ENCODE data around the gene TNP1.
A peak's percentile ranks its signal among the peaks of the same experiment; 100 is the strongest.

TNP1 gene

DNA sequence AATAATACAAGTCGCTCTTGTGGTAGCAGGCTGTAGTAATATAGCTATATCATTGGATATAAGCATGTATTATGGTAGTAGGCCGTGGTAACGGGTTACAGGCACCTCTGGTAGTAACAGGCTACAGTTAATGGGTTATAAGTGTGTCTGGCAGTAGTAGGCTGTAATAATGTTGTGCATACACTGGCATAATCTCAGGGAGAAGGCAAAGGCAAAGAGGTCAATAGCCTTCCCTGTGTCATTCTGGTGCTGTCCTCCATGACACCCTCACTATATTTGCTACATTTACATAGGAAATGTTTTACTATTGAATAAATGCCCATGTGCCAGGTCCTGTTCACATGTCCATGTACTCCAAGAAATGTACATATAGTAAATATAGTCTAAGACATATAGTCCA is 12.8 kb upstream of the TNP1 start:
- DNase-seq = no peak

GRCh38 chr2:216872040-216872439 is 12.2 kb upstream of the TNP1 start:
- DNase-seq = no peak

GRCh38 chr2:216871333-216871934 is 11.6 kb upstream of the TNP1 start:
- DNase-seq = no peak

DNA sequence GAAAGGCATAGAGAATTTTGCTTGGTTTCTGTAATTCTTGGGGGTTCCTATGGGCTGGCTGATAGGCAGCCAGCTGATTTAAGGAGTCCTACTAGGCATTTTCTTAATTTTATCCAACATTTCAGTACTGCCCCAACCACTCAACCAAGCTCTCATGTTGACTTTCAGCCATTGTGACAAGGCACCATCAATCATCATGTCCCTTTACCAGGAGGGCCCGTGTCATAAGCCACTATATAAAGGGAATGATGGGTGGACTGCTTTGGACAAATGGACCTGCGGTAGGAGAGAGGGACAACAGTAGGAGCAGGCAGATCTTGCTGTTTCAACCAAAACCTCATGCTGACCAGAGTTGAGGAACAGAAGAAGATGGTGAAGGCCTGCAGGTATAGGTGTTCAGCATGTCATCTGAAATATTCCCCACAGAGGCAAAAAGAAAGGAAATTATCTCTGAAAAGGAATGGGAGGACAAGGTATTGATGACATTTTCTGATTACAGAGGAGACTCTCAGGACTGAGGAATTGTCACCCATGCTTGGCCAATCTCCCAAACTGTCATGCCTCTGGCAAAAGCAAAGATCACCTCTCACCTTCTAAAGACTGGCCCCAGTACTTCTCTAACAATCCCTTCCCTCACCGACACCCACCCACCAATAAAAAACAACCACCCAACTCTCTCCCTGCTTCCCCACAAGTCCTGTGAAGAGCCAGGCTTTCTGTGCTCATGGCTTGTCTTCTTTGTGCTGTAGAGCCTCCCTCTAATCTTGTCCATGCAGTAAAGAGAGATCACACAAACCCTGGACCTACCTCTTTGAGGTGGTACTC is 10.9 kb upstream of the TNP1 start:
- no peak for DNase-seq

- DNase-seq = no peak
These were observed 6.7 kb upstream of the TNP1 start for GRCh38 chr2:216866515-216867095.

DNA sequence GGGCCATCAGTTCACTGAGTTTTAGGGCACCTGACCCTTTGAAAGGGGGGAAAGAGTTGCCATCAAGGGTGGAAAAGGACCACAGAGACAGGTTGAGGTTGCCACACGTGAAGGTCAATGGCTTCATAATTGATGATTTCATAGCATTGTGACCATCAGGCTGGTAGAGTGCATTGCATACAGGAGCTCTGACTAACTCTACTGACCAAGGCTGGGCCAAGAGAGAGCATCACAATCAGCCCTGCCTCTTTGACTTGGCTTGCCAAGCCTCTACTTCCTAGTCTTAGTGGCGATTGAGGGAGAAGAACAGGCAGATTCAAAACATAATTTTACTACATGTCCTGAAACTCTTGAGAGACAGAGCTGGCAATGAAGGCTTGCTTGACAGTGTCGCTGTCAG is 5.8 kb upstream of the TNP1 start:
- no peak for DNase-seq

- no peak for DNase-seq
These were observed 4.1 kb upstream of the TNP1 start for GRCh38 chr2:216863946-216864345.

GRCh38 chr2:216862628-216863398 is 2.9 kb upstream of the TNP1 start:
- DNase-seq = no peak

GRCh38 chr2:216860426-216861137 is 718 bp upstream of the TNP1 start:
- DNase-seq = no peak

GRCh38 chr2:216858312-216858711 is 1.6 kb downstream of the TNP1 start:
- DNase-seq = no peak

DNA sequence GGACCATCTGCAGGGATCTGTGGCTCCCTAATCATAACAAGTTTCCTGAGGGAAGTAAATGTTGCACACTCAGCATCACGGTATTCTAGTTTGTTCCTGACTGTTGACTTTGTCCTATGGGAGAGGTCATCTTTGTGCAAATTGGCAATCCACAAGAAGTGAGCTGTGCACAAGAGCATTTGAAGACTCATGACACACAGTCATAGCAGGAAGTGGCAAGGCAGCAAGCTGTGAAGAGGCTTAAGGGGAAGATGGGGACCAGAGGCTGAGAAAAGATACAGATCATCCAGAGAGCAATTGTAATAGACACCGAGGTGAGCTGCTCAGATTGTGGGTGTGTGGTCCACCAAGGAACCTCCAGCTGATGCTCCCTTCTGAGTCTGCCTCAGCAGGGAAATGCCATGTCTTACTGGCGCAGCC is 2.7 kb downstream of the TNP1 start:
- DNase-seq = no peak

GRCh38 chr2:216856406-216857065 is 3.3 kb downstream of the TNP1 start:
- DNase-seq = no peak

DNA sequence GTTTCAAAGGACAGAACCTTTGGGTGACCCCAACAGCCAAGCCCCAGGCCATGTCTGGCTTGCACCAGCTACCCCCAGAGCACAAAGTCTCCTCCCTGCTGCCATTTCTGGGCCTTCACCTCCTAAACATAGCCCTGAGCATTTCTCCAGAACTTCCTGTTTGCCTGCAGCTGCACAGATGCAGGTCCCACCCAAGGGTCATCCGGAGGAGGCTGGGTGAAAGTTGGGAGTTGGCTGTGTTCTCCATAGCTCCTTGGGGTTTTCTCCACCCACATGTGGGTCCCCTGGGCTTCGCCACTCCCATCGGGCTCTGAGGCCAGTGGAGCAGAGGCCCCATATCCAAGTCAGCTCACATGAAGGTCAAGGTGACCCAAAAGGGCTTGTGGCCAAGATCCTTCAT is 4.3 kb downstream of the TNP1 start:
- DNase-seq = no peak

DNA sequence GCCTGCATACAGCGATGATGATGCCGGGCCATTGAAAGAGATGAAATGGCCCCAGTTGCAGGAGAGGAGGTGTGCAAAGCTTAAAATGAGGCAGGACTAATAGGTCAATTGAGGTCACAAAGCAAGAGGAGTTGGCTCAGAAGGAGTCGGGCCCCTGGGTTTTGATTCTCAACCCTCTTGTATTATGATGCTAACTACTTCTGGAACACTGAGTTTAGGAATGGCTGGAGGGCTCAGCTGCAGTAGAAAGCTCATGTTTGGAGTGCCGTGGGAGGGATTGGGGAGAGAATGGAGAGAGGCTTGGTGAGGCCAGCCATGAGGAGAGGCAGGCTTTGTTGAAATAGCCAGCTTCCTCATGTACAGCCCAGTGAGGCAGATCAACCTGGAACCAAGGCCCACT is 4.8 kb downstream of the TNP1 start:
- no peak for DNase-seq

DNA sequence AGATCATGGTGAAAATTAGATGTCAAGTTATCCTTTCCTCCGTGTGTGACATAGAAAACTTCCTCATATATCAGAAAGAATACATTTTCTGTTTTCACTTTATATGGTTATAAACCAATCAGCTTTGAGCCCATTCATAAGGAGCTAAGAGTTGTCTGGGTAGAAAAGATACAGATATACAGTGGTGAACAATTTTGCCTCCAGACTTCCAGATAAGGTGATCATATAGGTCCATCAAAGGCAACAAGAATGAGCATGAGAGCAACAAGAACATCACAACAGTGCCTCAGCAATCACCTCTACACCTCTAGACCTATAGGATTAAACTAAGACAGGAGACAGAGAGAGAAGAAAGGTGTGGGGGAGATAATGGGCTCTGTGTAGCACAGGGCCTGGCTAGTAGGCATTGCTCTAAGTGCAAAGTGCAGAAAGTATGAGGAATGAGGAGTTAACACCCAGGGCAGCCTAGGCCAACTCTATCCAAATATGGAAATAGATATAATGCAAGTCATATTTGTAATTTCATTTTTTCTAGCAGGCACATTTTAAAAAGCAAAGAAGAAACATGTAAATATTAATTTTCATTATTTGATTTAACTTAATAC is 8.3 kb downstream of the TNP1 start:
- no peak for DNase-seq

- DNase-seq = no peak
These were observed 9.1 kb downstream of the TNP1 start for GRCh38 chr2:216850665-216851322.

GRCh38 chr2:216849987-216850386 is 9.9 kb downstream of the TNP1 start:
- no peak for DNase-seq

DNA sequence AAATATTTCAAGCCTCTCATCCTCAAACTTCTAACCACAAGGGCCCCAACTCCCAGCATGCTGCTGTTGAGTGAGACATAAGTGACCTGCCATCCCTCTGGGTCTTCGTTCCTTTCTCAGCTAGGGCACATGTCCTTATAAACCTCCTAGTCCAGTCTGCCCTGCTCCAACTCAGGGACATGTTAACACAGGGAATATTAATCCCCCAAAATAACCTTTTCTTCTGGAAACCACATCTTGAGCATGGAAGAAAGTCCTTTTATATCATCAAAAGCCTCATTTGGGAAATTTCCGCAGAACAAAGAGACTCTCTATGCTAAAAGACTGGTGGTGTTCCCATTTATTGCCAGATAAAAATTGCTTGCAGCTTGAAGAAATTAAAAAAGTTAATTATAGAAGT is 14.4 kb downstream of the TNP1 start:
- DNase-seq = no peak

DNA sequence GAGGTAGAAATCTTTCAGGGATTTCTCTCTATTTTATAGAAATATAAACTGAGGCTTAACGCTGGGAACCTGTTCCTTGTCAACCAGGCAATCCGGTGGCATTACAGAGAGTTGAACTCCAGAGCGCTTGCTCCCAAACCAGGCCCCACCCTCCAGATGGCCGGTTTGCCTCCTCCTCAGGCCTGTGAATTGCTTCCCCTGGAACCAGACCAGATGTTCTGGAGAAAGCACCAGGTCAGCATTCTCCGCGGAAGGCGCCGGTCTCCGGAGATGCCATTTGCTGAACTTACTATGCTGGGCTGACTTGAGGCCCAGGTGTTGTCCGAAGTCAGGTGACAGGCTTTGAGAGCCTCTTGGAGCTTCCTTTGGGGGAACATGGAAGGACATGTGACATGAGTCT is 17.2 kb downstream of the TNP1 start:
- DNase-seq = peak; percentile 57

DNA sequence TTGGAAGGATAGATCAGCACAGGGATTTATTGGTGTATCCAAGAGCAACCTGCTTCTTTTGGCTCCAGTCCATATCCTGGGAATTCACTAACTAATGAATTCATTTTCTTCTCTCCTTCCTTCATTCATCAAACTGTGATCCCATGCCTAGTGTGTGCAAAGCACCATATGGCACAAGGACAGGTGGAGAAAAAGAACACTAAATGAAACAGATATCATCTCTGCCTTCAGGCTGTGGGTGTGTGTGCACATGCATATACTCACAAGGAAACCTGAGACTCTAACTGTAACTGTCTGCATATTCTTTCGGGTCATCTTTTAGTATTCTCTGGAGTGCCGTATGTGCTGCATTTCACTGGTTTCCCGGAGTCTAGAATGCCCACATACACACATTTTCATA is 20.2 kb downstream of the TNP1 start:
- DNase-seq = no peak

- no peak for DNase-seq
These were observed 21.7 kb downstream of the TNP1 start for GRCh38 chr2:216838151-216838550.

All from right forelimb (tissue), 1 donor.